Mammary epithelial cell (primary cell): ENCODE results near the gene THRA.

Source experiments
- EZH2 ChIP-seq: IDR thresholded peaks from 2 replicates; pipeline ENCODE4 v1.6.1; 2012; ENCODE audit warnings: low read length, inconsistent platforms, borderline replicate concordance
- TF ChIP-seq, protein P1 (sequence below), 2 donors: IDR thresholded peaks in 1 of 2; conservative IDR thresholded peaks in 1 of 2; 2 replicates each; pipeline ENCODE4 v1.5.1; 2011 to 2012; ENCODE audit warnings: inconsistent platforms in 2 of 2, low read length in 2 of 2, mild to moderate bottlenecking in 2 of 2, control low read depth in 1 of 2, low read depth in 1 of 2; ENCODE audit not compliant: insufficient read depth in 1 of 2; ENCODE audit errors: extremely low read depth in 1 of 2

DNA sequence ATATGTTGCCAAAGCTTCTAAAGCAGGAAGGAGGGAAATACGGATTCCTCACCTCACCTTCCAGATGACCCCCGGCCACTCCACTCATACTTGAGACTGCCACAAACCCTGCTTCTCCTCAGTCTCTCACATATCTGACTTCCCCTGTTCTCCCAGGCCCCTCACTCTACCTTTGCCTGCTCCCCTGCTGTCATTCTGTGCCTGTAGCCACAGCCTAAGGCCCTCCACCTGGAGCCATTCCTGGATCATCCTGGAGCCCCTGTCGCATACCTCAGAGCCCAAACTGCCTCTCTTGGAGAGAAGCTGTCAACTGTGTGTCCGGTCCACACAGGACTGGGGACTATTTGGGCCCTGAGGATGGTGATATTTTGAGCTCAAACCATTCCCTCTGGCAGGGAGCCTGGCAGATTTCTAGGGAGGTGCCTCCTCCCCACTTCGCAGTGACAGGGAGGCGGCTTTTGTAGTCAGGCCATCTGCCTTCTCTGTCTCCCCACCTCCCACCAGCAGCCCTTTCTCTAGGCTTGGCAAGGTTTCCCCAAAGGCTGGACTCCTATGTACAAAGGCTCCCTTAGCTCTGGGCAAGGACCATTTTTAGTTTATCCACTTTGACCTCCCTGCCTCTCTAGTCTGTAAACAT, 6.3 kb upstream of the THRA start:
- TF ChIP-seq, protein P1, sequence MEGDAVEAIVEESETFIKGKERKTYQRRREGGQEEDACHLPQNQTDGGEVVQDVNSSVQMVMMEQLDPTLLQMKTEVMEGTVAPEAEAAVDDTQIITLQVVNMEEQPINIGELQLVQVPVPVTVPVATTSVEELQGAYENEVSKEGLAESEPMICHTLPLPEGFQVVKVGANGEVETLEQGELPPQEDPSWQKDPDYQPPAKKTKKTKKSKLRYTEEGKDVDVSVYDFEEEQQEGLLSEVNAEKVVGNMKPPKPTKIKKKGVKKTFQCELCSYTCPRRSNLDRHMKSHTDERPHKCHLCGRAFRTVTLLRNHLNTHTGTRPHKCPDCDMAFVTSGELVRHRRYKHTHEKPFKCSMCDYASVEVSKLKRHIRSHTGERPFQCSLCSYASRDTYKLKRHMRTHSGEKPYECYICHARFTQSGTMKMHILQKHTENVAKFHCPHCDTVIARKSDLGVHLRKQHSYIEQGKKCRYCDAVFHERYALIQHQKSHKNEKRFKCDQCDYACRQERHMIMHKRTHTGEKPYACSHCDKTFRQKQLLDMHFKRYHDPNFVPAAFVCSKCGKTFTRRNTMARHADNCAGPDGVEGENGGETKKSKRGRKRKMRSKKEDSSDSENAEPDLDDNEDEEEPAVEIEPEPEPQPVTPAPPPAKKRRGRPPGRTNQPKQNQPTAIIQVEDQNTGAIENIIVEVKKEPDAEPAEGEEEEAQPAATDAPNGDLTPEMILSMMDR (conservative IDR thresholded peaks at IDR 0.05 in 1 of 2, IDR thresholded peaks at IDR 0.05 in 1 of 2; ENCODE audit: extremely low read depth in 1 of 2, insufficient read depth in 1 of 2, low read depth in 1 of 2, low read length in 2 of 2), result no peak
- no peak for TF ChIP-seq EZH2
